ENCODE results near the gene PECR. TPM values are rescaled to one million over a fixed set of nuclear protein-coding genes. Genes with fewer than 3 reads are reported as not detected.

PECR gene
- total and polyA plus RNA-seq, 2 of the 13 experiments (the other 11 are each of a cell fraction or from before 2014, with no cell fraction given) = 151 to 153 TPM

DNA sequence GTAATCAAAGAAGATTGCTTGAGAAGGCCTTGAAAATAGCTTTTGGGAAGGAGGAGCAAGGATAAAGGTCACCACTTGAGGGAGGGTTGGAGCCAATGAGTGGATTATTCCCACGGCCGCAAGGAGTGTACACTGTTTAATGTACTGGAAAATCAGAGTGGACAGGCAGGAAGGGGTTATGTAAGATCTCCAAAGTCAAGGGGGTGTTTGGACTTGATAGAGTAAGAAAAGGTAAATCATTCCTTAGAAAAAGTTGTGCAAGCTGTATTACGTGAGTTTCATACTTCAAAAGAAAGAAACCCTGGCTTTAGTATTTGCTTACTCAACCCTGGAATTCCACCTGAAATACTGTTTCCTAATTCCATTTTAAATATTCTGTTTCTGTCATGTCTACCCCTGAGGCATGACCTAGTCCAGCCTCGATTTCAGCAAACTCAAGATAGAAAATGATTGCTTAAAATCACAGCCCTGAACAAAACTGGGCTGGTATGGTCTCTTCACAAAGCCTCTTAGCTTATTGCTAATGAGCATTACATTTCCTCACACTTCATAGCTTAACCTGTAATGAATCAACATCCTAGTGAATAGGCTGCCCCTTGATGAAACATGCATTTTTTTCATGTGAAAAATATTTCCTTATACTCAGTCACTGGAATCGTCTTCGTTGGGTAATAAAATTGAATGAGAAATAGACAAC, 69.3 kb downstream of the PECR start (continued):
- TF ChIP-seq, protein P1, sequence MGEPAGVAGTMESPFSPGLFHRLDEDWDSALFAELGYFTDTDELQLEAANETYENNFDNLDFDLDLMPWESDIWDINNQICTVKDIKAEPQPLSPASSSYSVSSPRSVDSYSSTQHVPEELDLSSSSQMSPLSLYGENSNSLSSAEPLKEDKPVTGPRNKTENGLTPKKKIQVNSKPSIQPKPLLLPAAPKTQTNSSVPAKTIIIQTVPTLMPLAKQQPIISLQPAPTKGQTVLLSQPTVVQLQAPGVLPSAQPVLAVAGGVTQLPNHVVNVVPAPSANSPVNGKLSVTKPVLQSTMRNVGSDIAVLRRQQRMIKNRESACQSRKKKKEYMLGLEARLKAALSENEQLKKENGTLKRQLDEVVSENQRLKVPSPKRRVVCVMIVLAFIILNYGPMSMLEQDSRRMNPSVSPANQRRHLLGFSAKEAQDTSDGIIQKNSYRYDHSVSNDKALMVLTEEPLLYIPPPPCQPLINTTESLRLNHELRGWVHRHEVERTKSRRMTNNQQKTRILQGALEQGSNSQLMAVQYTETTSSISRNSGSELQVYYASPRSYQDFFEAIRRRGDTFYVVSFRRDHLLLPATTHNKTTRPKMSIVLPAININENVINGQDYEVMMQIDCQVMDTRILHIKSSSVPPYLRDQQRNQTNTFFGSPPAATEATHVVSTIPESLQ (CRISPR knock-in tag; conservative IDR thresholded peaks at IDR 0.05) = no peak
- TF ChIP-seq AKAP8 (CRISPR knock-in tag; IDR thresholded peaks at IDR 0.05) (no peak), ZNF33A (CRISPR knock-in tag; IDR thresholded peaks at IDR 0.05; ENCODE audit: borderline replicate concordance) (no peak), PCBP1 (IDR thresholded peaks at IDR 0.05; ENCODE audit: borderline replicate concordance, low read depth, low read length) (no peak), ZFAT (CRISPR knock-in tag; conservative IDR thresholded peaks at IDR 0.05) (no peak), ZNF547 (CRISPR knock-in tag; IDR thresholded peaks at IDR 0.05) (no peak), SPEN (CRISPR knock-in tag; IDR thresholded peaks at IDR 0.05; ENCODE audit: low read depth) (no peak), ELF3 (CRISPR knock-in tag; IDR thresholded peaks at IDR 0.05) (peak; percentile 33; the same call in 1 of the 2 replicates), ZNF839 (CRISPR knock-in tag; IDR thresholded peaks at IDR 0.05; ENCODE audit: borderline replicate concordance) (no peak), NFYB (CRISPR knock-in tag; IDR thresholded peaks at IDR 0.05) (no peak), ZSCAN21 (CRISPR knock-in tag; IDR thresholded peaks at IDR 0.05; ENCODE audit: borderline replicate concordance) (no peak), ZNF737 (CRISPR knock-in tag; IDR thresholded peaks at IDR 0.05; ENCODE audit: borderline replicate concordance) (no peak), FOXA1 (IDR thresholded peaks at IDR 0.05) (no peak), FOXA1 (CRISPR knock-in tag; IDR thresholded peaks at IDR 0.05) (0 out of 2 replicates have a peak, but pooled peaks have one; percentile 4)
- TF ChIP-seq, protein P2, sequence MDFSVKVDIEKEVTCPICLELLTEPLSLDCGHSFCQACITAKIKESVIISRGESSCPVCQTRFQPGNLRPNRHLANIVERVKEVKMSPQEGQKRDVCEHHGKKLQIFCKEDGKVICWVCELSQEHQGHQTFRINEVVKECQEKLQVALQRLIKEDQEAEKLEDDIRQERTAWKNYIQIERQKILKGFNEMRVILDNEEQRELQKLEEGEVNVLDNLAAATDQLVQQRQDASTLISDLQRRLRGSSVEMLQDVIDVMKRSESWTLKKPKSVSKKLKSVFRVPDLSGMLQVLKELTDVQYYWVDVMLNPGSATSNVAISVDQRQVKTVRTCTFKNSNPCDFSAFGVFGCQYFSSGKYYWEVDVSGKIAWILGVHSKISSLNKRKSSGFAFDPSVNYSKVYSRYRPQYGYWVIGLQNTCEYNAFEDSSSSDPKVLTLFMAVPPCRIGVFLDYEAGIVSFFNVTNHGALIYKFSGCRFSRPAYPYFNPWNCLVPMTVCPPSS (IDR thresholded peaks at IDR 0.05) = no peak
- TF ChIP-seq, protein P3, sequence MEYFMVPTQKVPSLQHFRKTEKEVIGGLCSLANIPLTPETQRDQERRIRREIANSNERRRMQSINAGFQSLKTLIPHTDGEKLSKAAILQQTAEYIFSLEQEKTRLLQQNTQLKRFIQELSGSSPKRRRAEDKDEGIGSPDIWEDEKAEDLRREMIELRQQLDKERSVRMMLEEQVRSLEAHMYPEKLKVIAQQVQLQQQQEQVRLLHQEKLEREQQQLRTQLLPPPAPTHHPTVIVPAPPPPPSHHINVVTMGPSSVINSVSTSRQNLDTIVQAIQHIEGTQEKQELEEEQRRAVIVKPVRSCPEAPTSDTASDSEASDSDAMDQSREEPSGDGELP (IDR thresholded peaks at IDR 0.05; ENCODE audit: borderline replicate concordance, low read depth) = no peak
- TF ChIP-seq, protein P4, sequence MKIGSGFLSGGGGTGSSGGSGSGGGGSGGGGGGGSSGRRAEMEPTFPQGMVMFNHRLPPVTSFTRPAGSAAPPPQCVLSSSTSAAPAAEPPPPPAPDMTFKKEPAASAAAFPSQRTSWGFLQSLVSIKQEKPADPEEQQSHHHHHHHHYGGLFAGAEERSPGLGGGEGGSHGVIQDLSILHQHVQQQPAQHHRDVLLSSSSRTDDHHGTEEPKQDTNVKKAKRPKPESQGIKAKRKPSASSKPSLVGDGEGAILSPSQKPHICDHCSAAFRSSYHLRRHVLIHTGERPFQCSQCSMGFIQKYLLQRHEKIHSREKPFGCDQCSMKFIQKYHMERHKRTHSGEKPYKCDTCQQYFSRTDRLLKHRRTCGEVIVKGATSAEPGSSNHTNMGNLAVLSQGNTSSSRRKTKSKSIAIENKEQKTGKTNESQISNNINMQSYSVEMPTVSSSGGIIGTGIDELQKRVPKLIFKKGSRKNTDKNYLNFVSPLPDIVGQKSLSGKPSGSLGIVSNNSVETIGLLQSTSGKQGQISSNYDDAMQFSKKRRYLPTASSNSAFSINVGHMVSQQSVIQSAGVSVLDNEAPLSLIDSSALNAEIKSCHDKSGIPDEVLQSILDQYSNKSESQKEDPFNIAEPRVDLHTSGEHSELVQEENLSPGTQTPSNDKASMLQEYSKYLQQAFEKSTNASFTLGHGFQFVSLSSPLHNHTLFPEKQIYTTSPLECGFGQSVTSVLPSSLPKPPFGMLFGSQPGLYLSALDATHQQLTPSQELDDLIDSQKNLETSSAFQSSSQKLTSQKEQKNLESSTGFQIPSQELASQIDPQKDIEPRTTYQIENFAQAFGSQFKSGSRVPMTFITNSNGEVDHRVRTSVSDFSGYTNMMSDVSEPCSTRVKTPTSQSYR (CRISPR knock-in tag; IDR thresholded peaks at IDR 0.05; ENCODE audit: borderline replicate concordance) = no peak
- TF ChIP-seq, protein P5, sequence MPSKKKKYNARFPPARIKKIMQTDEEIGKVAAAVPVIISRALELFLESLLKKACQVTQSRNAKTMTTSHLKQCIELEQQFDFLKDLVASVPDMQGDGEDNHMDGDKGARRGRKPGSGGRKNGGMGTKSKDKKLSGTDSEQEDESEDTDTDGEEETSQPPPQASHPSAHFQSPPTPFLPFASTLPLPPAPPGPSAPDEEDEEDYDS (CRISPR knock-in tag; IDR thresholded peaks at IDR 0.05) = no peak
- TF ChIP-seq, protein P6, sequence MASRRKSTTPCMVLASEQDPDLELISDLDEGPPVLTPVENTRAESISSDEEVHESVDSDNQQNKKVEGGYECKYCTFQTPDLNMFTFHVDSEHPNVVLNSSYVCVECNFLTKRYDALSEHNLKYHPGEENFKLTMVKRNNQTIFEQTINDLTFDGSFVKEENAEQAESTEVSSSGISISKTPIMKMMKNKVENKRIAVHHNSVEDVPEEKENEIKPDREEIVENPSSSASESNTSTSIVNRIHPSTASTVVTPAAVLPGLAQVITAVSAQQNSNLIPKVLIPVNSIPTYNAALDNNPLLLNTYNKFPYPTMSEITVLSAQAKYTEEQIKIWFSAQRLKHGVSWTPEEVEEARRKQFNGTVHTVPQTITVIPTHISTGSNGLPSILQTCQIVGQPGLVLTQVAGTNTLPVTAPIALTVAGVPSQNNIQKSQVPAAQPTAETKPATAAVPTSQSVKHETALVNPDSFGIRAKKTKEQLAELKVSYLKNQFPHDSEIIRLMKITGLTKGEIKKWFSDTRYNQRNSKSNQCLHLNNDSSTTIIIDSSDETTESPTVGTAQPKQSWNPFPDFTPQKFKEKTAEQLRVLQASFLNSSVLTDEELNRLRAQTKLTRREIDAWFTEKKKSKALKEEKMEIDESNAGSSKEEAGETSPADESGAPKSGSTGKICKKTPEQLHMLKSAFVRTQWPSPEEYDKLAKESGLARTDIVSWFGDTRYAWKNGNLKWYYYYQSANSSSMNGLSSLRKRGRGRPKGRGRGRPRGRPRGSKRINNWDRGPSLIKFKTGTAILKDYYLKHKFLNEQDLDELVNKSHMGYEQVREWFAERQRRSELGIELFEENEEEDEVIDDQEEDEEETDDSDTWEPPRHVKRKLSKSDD (CRISPR knock-in tag; IDR thresholded peaks at IDR 0.05; ENCODE audit: low read depth) = peak; percentile 51; the same call in 1 of the 2 replicates
